Measurements from ENCODE around the gene ZDHHC7.

Gene ZDHHC7

GRCh38 chr16:84999200-84999599 lies 12.1 kb downstream of the ZDHHC7 start:
- no peak overlapping the region for H3K9ac ChIP-seq
- no peaks in the 10 kb centered on the region for H3K36me3 ChIP-seq (ENCODE audit: insufficient read depth)
- H3K4me1 ChIP-seq (ENCODE audit: low read depth, poor library complexity, severe bottlenecking), result no peaks in the 10 kb centered on the region
- no peak overlapping the region for H2AFZ ChIP-seq (ENCODE audit: low read depth)
- no peak overlapping the region for H3K27ac ChIP-seq
- peaks cover 23% of the 10 kb centered on the region; the same call in 1 of the 2 replicates for H3K79me2 ChIP-seq (ENCODE audit: insufficient read depth, low read depth)
- H4K20me1 ChIP-seq (ENCODE audit: insufficient read depth), result 0 out of 2 replicates have a peak, but pooled peaks cover 2% of the 10 kb centered on the region
- H3K4me3 ChIP-seq (IDR thresholded peaks at IDR 0.05; ENCODE audit: insufficient read depth, low read depth, low read length), result no peak overlapping the region
- no peak overlapping the region for H3K4me2 ChIP-seq
- H3K27me3 ChIP-seq (ENCODE audit: insufficient read depth, low read depth), result no peaks in the 10 kb centered on the region
- TF ChIP-seq, protein P1, sequence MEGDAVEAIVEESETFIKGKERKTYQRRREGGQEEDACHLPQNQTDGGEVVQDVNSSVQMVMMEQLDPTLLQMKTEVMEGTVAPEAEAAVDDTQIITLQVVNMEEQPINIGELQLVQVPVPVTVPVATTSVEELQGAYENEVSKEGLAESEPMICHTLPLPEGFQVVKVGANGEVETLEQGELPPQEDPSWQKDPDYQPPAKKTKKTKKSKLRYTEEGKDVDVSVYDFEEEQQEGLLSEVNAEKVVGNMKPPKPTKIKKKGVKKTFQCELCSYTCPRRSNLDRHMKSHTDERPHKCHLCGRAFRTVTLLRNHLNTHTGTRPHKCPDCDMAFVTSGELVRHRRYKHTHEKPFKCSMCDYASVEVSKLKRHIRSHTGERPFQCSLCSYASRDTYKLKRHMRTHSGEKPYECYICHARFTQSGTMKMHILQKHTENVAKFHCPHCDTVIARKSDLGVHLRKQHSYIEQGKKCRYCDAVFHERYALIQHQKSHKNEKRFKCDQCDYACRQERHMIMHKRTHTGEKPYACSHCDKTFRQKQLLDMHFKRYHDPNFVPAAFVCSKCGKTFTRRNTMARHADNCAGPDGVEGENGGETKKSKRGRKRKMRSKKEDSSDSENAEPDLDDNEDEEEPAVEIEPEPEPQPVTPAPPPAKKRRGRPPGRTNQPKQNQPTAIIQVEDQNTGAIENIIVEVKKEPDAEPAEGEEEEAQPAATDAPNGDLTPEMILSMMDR (conservative IDR thresholded peaks at IDR 0.05; ENCODE audit: low read depth, low read length), result no peak

GRCh38 chr16:84996365-84996764 lies 15.0 kb downstream of the ZDHHC7 start:
- H3K4me3 ChIP-seq (IDR thresholded peaks at IDR 0.05; ENCODE audit: insufficient read depth, low read depth, low read length), result no peak overlapping the region
- H3K79me2 ChIP-seq (ENCODE audit: insufficient read depth, low read depth), result peaks cover 10% of the 10 kb centered on the region; the same call in 1 of the 2 replicates
- no peaks in the 10 kb centered on the region for H3K27me3 ChIP-seq (ENCODE audit: insufficient read depth, low read depth)
- no peaks in the 10 kb centered on the region for H3K4me1 ChIP-seq (ENCODE audit: low read depth, poor library complexity, severe bottlenecking)
- TF ChIP-seq, protein P1 (conservative IDR thresholded peaks at IDR 0.05; ENCODE audit: low read depth, low read length), result no peak
- H3K27ac ChIP-seq, result no peak overlapping the region
- no peak overlapping the region for H3K4me2 ChIP-seq
- no peaks in the 10 kb centered on the region for H3K36me3 ChIP-seq (ENCODE audit: insufficient read depth)
- 0 out of 2 replicates have a peak, but pooled peaks cover 2% of the 10 kb centered on the region for H4K20me1 ChIP-seq (ENCODE audit: insufficient read depth)
- H3K9ac ChIP-seq, result no peak overlapping the region
- H2AFZ ChIP-seq (ENCODE audit: low read depth), result no peak overlapping the region

GRCh38 chr16:84995663-84996062 lies 15.7 kb downstream of the ZDHHC7 start:
- no peaks in the 10 kb centered on the region for H3K36me3 ChIP-seq (ENCODE audit: insufficient read depth)
- no peak overlapping the region for H2AFZ ChIP-seq (ENCODE audit: low read depth)
- TF ChIP-seq, protein P1 (conservative IDR thresholded peaks at IDR 0.05; ENCODE audit: low read depth, low read length), result no peak
- H3K79me2 ChIP-seq (ENCODE audit: insufficient read depth, low read depth), result peaks cover 7% of the 10 kb centered on the region; the same call in 1 of the 2 replicates
- no peak overlapping the region for H3K4me2 ChIP-seq
- H3K27ac ChIP-seq, result no peak overlapping the region
- H3K4me1 ChIP-seq (ENCODE audit: low read depth, poor library complexity, severe bottlenecking), result no peaks in the 10 kb centered on the region
- no peak overlapping the region for H3K9ac ChIP-seq
- H4K20me1 ChIP-seq (ENCODE audit: insufficient read depth), result 0 out of 2 replicates have a peak, but pooled peaks cover 1% of the 10 kb centered on the region
- no peaks in the 10 kb centered on the region for H3K27me3 ChIP-seq (ENCODE audit: insufficient read depth, low read depth)
- no peak overlapping the region for H3K4me3 ChIP-seq (IDR thresholded peaks at IDR 0.05; ENCODE audit: insufficient read depth, low read depth, low read length)

GRCh38 chr16:84993926-84994325 lies 17.4 kb downstream of the ZDHHC7 start:
- Histone ChIP-seq H3K27ac (no peak overlapping the region), H3K79me2 (ENCODE audit: insufficient read depth, low read depth) (no peaks in the 10 kb centered on the region; the same call in 1 of the 2 replicates), H3K9ac (no peak overlapping the region), H3K4me2 (no peak overlapping the region), H3K36me3 (ENCODE audit: insufficient read depth) (peaks cover 5% of the 10 kb centered on the region; the same call in 1 of the 2 replicates), H2AFZ (ENCODE audit: low read depth) (no peak overlapping the region), H3K27me3 (ENCODE audit: insufficient read depth, low read depth) (no peaks in the 10 kb centered on the region), H4K20me1 (ENCODE audit: insufficient read depth) (no peaks in the 10 kb centered on the region), H3K4me1 (ENCODE audit: low read depth, poor library complexity, severe bottlenecking) (no peaks in the 10 kb centered on the region), H3K4me3 (IDR thresholded peaks at IDR 0.05; ENCODE audit: insufficient read depth, low read depth, low read length) (no peak overlapping the region)
- TF ChIP-seq, protein P1 (conservative IDR thresholded peaks at IDR 0.05; ENCODE audit: low read depth, low read length), result no peak

All from KMS-11 (cell line).